NB4 (cell line): ENCODE measurements around the gene ERICH4.

ENCODE experiments used
- POLR2A ChIP-seq: IDR thresholded peaks from 2 replicates; pipeline ENCODE4 v1.6.1; 2011; ENCODE audit warnings: mild to moderate bottlenecking; ENCODE audit not compliant: insufficient read length; ENCODE audit errors: extremely low read depth
- TF ChIP-seq, protein P1 (sequence below): IDR thresholded peaks from one replicate; pipeline ENCODE4 v1.5.1; 2012; ENCODE audit warnings: low read depth, low read length

DNA sequence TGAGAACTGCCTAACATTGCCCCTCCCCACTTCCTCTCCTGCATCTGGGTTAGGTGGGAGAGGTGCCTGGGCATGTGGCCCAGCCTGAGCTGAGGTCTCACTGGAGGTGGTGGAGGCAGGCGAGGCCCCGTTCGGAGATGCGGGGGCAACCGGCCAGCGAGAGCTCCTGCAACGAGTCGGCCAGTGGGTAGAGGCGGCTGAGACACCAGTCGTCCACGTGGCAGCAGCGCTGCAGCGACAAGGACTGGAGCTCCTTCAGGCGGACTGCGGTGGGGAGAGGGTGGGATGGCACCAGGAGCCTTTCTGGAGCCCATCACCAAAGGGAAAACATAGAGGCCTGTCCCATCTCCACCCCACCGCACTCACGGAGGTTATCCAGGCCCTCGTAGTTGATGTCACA is 9.8 kb upstream of the ERICH4 start:
- TF ChIP-seq, protein P1, sequence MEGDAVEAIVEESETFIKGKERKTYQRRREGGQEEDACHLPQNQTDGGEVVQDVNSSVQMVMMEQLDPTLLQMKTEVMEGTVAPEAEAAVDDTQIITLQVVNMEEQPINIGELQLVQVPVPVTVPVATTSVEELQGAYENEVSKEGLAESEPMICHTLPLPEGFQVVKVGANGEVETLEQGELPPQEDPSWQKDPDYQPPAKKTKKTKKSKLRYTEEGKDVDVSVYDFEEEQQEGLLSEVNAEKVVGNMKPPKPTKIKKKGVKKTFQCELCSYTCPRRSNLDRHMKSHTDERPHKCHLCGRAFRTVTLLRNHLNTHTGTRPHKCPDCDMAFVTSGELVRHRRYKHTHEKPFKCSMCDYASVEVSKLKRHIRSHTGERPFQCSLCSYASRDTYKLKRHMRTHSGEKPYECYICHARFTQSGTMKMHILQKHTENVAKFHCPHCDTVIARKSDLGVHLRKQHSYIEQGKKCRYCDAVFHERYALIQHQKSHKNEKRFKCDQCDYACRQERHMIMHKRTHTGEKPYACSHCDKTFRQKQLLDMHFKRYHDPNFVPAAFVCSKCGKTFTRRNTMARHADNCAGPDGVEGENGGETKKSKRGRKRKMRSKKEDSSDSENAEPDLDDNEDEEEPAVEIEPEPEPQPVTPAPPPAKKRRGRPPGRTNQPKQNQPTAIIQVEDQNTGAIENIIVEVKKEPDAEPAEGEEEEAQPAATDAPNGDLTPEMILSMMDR: no peak
- no peak for TF ChIP-seq POLR2A
